Left colon (tissue), 2 donors: ENCODE measurements around the gene AHNAK2. TPM values are rescaled to one million over a fixed set of nuclear protein-coding genes. Genes with fewer than 3 reads are reported as not detected.

Experiments
- ATAC-seq: fragments of 200-7000 bp; cut with Tn5 transposase; one replicate; pipeline ENCODE4 v1.9.1; 2020; ENCODE audit warnings: mild to moderate bottlenecking, moderate library complexity
- DNase-seq, 2 donors: peaks; one replicate each; pipeline ENCODE4 v3.0.0-alpha.2; 2020
- intact Hi-C, 2 donors: fragments of 100-400 bp; cut with DNase I in 1 of 2; cut with micrococcal nuclease in 1 of 2; formaldehyde crosslinking; loops; one replicate each; pipeline versions ENCODE4 v1.11.2 to v1.14.0; 2022; cut with DNase I, micrococcal nuclease
- total RNA-seq, 2 donors: library from RNA; stranded (reverse); fragmentation: NEBNext Ultra II Directional; extraction: Animal tissue kit (Norgen Biotek cat#: 25700); gene quantifications; one replicate each; pipeline ENCODE4 v1.2.1, GENCODE V29; 2021
- donor health status: DM: no; HTN: no; CAD: no.
- donor health status: DM: yes; HTN: yes; CAD: no.

The AHNAK2 gene
- total RNA-seq, 2 donors from 2014 or later, result 3.2 to 23.4 TPM

GRCh38 chr14:104976198-104977007 is 1.8 kb downstream of the AHNAK2 start:
- intact Hi-C loops, result loop anchor here (2.0 to 5.0 kb wide), 2 partner anchors 66 to 68 kb away; no protein-coding TSS in a partner anchor
- ATAC-seq, result peak; percentile 55
- DNase-seq, result peak; percentile 87 to 90

DNA sequence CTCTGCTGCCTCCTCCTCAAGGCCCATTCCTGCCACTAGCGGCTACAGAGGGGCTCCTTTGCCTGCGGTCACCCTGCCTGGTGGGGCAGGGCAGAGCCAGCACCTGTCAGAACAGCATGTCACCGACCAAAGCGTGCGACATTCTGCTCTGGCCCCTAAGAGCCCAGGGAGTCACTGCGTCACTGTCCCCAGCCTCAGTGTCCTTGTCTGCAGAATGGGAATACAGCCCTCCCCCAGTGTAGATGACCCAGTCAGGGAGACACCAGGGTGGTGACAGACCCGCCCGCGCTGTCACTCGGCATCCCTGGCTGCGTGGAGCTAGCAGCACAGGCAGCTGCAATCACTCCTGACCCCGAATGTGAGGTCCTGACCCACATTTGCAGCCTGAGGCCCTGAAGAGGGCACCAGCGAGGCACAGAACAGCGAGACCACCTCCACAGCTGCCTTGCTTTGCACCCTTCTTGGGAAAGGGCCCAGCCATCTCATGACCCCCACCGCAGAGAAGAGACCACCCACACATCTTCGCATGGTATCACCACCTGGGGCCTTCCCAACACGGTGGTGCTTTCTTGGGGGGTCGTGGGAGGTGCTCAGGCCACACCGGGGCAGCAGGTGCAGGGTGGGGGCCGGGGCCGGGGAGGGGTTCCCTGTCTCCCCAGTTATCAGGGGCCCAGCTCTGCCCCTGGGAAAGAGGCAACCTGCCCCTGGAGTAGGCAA is 2.5 kb downstream of the AHNAK2 start:
- ATAC-seq, result no peak
- intact Hi-C loops, result loop anchor here (2.0 to 5.0 kb wide), 2 partner anchors 67 to 69 kb away; no protein-coding TSS in a partner anchor
- no peak for DNase-seq

- intact Hi-C loops, result loop anchor here in 1 of 2 donors (5.0 kb wide), 1 partner anchor 67 kb away; no protein-coding TSS in a partner anchor
- DNase-seq (peak in 1 of 2 donors; percentile 26), ATAC-seq (no peak)
Observed at GRCh38 chr14:104974665-104975390, 3.3 kb downstream of the AHNAK2 start.

GRCh38 chr14:104974146-104974541 is 4.0 kb downstream of the AHNAK2 start:
- intact Hi-C loops, result no loop called here

DNA sequence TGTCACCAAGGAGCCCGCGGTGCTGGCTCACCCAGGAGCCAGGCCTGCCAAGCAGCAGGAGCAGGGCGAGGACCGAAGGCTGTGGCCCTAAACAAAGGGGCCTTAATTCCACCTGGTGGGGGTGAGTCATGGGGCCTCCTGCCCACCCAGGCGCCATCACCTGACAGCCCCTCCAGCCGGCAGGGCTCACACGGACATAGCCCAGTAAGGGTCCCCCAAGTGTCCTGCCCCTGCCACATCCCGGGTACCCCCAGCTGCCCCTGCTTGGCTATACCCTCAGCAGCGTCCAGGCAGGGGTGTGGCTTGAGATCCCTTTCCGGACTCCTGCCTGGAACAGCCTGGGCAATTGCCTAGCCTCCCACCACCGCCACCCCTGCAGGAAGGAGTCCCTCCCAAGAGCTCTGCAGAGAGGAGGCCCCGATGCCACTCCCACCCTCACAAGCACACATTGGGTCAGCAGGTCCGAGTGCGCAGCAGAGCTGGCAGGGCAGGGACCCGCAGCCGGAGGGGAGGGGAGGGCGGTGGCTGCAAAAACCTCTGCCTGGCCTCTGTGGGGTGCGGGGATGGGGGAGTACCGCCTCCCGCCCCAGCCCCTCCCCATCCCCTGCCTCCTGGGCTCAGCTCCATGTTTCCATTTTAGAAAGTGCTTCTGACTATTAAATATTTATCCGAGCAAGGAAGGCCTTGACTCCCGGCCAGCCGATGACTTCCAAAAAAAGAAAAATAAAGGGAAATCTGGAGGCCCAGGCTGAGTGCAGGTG is 4.6 kb downstream of the AHNAK2 start:
- intact Hi-C loops, result no loop called here
- no peak for ATAC-seq

More at GRCh38 chr14:104974146-104974541, 4.0 kb downstream of the AHNAK2 start:
- no peak for ATAC-seq
- DNase-seq, result no peak

DNA sequence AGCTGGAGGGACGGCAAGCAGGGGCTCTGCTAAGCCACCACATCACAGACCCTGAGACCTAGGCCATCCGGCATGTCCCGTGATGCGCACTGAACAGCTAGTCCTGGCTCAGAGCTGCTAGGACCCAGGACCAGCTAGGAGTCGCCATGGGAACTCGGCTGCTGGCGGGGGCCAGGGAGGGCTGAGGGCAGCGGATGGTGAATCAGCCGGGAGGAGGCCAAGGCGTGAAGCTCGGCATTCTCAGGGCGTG is 5.1 kb downstream of the AHNAK2 start:
- ATAC-seq (peak; percentile 59), DNase-seq (peak; percentile 66 to 88)
- intact Hi-C loops, result no loop called here

More for the DNA sequence above, 4.6 kb downstream of the AHNAK2 start:
- DNase-seq, result peak; percentile 37 to 68

DNA sequence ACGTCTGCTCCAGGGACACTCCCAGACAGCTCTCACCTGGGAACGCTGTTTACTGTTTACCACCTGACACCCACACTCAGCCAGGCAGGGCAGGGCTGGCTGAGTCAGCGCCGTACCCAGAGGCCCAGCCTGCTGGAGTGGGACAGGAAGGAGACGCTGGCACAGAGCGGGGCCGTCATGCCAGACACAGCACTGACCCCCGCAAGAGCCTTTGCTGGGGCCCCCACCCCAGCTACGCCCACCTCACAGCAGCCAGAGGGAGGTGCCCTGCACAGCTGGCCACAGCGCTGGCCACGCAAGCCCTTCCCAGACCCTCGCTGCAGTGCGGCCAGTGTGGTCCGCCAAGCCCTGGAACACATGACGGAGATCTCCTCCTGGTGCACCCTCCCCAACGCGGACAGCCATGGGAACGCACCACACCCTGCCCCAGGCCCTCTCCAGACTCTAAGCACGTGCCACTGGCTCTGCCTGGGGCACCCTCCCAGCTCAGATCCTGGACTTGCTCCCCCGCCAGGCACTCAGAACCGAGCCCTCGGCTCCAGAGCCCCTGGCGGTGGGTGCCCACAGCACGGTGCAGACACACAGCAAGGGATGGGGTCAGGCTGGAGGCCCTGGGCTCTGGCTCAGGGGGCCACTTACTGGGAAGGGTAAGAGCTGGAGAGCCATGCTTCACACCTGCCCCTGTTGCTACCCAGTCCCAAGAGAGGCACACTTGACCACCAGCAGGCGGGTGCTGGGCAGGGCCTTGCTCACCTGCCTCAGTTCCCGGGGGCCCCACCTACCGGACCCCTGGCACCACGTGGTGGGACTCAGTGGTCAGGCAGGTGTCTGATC is 5.7 kb downstream of the AHNAK2 start:
- DNase-seq, result peak; percentile 74 to 85
- peak; percentile 81 for ATAC-seq
- intact Hi-C loops, result no loop called here

DNA sequence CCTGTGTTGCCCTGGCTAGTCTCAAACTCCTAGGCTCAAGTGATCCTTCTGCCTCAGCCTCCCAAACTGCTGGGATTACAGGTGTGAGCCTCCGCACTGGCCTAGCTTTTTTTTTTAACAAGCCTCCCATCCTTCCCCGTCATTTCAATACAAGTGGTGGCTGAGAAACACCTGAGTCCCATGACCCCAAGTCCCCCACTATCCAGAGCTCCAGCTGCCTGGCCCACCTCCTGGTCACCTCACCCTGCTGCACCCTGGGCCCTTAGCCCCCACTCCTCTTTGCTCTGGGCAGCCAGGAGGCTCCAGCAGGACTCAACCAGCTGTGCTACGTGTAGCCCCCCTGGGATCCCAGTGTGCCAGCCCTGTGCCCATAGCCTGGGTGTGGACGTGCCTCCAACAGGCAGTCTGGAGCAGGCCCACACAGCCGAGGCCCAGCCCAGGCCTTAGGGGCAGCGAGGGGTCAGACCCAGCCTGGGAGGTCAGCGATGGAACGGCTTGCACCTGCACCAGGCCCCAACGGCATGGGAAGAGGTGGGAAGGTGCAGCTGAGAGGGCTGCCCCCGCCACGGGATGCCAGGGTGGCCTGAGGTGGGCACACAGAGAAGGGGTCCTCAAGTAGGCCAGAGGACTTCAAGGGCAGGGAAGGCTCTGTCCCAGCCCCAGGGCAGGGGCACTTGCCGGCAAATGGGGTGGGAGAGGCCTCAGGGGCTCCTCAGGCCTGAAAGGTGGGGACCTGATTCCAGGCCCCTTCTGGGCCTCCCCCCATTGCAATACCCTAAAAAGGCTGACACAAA is 6.5 kb downstream of the AHNAK2 start:
- intact Hi-C loops, result no loop called here
- ATAC-seq (no peak), DNase-seq (no peak)

GRCh38 chr14:104970231-104971068 is 7.7 kb downstream of the AHNAK2 start:
- ATAC-seq, result no peak
- DNase-seq, result peak; percentile 40 to 83
- intact Hi-C loops, result no loop called here

- no peak for DNase-seq
- intact Hi-C loops, result no loop called here
- no peak for ATAC-seq
Observed at GRCh38 chr14:104969741-104970230, 8.4 kb downstream of the AHNAK2 start.

DNA sequence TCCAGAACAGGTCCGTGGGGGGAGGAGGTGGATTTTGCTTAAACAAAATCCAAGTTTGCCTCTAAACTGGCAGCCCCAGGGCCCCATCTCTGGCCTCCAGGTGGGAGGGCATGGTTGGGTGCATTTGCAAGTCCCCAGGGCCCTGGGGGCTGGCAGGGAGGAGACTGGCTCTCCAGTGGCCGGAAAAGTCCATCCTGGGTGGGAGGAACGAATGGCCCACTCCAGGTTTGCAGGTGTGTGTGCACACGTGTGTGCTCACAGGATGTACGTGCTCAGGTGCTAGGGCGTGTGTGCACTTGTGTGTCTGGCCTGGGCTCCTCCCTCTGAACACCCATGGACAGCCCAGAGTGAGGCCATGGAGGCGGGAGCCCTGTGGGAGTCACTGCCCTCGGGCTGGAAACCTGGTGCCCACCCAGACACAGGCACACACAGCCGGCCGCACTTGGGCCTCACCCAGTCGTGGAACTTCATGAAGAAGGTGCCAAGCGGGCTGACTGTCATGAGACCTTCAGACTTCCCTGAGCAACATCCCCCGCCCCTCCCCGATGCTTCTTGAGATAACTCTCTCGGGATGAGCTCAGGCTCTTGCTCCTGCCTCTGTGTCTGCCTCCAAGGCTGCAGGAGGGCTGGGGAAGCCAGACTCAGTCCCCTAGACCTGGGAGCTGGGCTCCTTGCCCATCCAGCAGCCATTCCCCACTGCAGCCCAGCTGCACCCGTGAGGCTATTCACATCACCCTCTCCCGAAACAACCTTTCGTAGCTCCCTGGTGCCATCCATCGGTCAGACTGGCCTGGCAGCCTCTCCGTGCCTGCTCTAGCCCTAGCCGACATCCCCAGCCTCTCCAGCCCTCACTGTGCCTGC is 9.4 kb downstream of the AHNAK2 start:
- no peak for ATAC-seq
- DNase-seq, result peak; percentile 45 to 50
- intact Hi-C loops, result no loop called here

- DNase-seq (peak; percentile 68 to 84), ATAC-seq (no peak)
- intact Hi-C loops, result no loop called here
Observed at GRCh38 chr14:104968153-104968527, 10.0 kb downstream of the AHNAK2 start.

- peak in 1 of 2 donors; percentile 49 for DNase-seq
- ATAC-seq, result peak; percentile 29
- intact Hi-C loops, result no loop called here
Observed at GRCh38 chr14:104967386-104968152, 10.6 kb downstream of the AHNAK2 start.

DNA sequence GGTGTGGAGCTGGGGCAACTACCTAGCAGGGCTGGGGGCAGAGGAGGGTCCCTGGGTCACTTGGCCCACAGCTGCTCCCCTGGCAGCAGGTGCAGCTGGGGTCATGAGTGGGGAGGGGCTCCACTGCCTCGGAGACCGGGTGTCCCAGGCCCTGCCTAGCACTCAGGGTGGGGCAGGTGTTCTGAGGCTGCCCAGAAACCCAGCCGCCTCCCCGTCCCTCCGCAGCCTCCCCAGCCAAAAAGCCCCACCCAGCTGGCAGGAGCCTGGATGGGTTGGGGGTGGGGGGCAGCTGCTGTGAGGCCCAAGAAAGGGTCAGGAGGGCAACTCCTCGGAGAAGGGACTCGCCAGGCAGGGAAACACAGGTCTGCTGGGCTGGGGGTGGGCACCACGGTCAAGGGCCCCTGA is 11.2 kb downstream of the AHNAK2 start:
- DNase-seq, result no peak
- ATAC-seq, result no peak
- intact Hi-C loops, result no loop called here
